Measurements from ENCODE around the gene NR5A1. TPM values are rescaled to one million over a fixed set of nuclear protein-coding genes. Genes with fewer than 3 reads are reported as not detected.

The NR5A1 gene
- total RNA-seq, 4 donors from 2014 or later: not detected

DNA sequence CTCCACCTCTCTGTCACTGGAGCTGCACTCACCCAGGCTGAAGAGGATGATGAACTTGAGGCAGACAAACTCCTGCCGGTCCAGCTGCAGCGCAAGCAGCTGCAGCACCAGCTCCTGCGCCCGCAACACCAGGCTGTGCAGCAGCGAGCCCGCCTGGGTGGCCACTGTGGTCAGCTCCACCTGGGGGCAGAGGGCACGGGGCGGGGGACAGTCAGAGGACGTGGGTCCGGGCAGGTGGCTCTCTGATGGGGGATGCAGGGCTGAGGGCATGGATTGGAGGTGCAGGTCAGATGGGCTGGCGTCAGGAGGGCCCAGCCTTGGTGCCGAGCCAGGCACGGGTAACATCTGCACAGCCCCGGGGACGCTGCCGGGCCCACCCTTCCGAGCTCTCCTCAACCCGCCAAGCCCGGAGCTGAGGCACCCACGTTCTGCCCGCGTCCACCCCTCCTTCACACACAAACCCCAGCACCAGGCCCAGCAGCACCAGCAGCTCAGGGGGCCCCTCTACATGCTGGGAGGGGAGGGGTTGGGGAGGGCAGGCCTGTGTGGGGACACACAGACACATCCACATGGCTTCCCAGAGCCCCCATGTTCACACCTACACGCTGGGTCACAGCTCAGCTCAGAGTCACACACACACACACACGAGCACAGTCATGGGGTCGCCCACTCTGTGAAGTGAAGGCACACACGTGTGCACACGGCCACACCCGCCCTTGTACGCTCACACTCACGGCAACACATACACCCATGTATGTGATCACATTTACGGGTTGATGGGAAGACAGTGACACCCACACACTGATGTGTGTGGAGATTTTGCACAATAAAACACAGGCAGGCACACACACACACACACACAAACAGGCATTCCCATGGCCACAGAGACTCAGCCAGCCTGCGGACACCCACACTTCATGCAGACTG is 15.9 kb downstream of the NR5A1 start:
- Histone ChIP-seq H3K4me3 (no peak overlapping the region), H3K9me3 (no peaks in the 10 kb centered on the region), H3K27me3 (peaks cover 63% of the 10 kb centered on the region), H3K27ac (no peak overlapping the region), H3K36me3 (no peaks in the 10 kb centered on the region), H3K4me1 (peaks cover 2% of the 10 kb centered on the region)
- TF ChIP-seq POLR2A (IDR thresholded peaks at IDR 0.05) (no peak), EP300 (IDR thresholded peaks at IDR 0.05) (no peak), POLR2AphosphoS5 (IDR thresholded peaks at IDR 0.05) (no peak)
- TF ChIP-seq, protein P1, sequence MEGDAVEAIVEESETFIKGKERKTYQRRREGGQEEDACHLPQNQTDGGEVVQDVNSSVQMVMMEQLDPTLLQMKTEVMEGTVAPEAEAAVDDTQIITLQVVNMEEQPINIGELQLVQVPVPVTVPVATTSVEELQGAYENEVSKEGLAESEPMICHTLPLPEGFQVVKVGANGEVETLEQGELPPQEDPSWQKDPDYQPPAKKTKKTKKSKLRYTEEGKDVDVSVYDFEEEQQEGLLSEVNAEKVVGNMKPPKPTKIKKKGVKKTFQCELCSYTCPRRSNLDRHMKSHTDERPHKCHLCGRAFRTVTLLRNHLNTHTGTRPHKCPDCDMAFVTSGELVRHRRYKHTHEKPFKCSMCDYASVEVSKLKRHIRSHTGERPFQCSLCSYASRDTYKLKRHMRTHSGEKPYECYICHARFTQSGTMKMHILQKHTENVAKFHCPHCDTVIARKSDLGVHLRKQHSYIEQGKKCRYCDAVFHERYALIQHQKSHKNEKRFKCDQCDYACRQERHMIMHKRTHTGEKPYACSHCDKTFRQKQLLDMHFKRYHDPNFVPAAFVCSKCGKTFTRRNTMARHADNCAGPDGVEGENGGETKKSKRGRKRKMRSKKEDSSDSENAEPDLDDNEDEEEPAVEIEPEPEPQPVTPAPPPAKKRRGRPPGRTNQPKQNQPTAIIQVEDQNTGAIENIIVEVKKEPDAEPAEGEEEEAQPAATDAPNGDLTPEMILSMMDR (IDR thresholded peaks at IDR 0.05): no peak
- DNase-seq (ENCODE audit: low spot score in 2 of 2): no peak
- WGBS: 74% methylated on average over 14 of the region's 32 CpGs

DNA sequence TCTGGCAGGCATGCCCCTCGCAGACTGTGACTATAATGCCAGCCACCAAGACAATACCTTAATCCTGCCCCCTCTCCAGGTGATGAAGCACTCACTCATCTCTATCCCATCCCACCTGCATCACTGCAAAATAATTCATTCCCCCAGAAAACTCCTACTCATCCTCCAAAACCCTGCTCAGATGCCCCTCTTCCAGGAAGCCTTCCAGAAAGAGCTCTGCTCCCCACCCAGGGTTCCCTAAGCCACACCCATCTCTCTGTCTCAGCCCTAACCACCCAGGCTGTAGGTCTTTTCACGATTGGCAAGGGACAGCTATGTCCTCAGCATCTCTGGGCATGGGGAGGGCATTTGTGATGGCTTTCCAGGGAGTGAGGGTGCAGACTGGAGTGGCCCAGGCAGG is 17.2 kb downstream of the NR5A1 start:
- H3K36me3 ChIP-seq: no peaks in the 10 kb centered on the region
- H3K9me3 ChIP-seq: no peaks in the 10 kb centered on the region
- 69% methylated on average over 2 of the region's 2 CpGs for WGBS
- no peak overlapping the region for H3K27ac ChIP-seq
- no peak for DNase-seq (ENCODE audit: low spot score in 2 of 2)
- H3K4me1 ChIP-seq: peaks cover 2% of the 10 kb centered on the region
- TF ChIP-seq POLR2A (IDR thresholded peaks at IDR 0.05) (no peak), POLR2AphosphoS5 (IDR thresholded peaks at IDR 0.05) (no peak), EP300 (IDR thresholded peaks at IDR 0.05) (no peak)
- TF ChIP-seq, protein P1 (IDR thresholded peaks at IDR 0.05): no peak
- H3K4me3 ChIP-seq: no peak overlapping the region
- peaks cover 73% of the 10 kb centered on the region for H3K27me3 ChIP-seq

DNA sequence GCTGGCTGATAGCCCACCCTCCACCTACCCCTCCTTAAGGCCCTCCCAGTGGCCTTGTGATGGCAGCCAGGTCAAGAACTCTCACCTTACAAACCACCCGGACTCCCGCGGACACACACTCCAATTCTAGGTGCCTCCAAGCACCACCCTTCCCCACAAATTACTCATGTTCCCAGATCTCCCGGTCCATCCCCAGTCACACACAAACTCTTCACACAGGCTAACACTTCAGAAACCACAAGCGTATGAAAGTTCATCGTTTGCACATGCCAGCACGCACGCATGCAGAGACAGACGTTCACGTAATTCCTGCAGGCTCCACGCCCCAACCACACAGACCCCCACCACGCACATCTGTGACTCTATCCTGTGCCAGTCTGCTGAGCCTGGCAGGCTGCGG is 18.0 kb downstream of the NR5A1 start:
- DNase-seq (ENCODE audit: low spot score in 2 of 2): no peak
- H3K4me1 ChIP-seq: peaks cover 2% of the 10 kb centered on the region

DNA sequence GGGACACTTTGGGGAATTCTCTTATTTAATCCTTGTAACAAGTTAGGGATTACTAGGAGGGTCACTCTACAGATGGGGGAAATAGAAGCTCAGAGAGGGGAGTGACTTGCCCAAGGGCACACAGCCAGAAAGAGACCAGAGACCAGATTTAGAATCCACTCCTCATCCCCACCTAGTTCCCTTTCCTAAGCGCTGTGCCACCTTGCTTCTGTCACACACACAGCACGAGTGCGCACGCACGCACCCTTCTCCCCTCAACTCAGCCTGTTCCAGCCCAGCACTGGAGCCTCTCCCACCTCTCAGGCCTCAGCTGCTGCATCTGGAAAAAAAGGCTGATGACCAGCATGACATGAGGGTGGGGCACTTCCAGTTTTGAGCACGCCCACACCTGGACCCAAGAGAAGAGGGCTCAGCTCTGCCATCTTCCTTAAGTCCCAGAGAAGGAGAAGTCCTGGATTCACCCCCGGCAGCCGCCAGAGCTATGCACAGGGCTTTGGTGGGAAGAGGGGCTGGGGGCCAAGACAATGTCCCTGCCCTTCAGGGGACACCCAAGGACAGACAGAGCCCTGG is 18.5 kb downstream of the NR5A1 start:
- H3K4me3 ChIP-seq: no peak overlapping the region
- TF ChIP-seq POLR2A (IDR thresholded peaks at IDR 0.05) (no peak), EP300 (IDR thresholded peaks at IDR 0.05) (no peak)
- TF ChIP-seq, protein P1 (IDR thresholded peaks at IDR 0.05): no peak
- no peak overlapping the region for H3K27ac ChIP-seq
- no peak for DNase-seq (ENCODE audit: low spot score in 2 of 2)
- no peaks in the 10 kb centered on the region for H3K36me3 ChIP-seq
- 89% methylated on average over 8 of the region's 8 CpGs for WGBS
- H3K4me1 ChIP-seq: peaks cover 2% of the 10 kb centered on the region
- H3K9me3 ChIP-seq: no peaks in the 10 kb centered on the region
- peaks cover 74% of the 10 kb centered on the region for H3K27me3 ChIP-seq

More for the DNA sequence above, 18.0 kb downstream of the NR5A1 start:
- no peaks in the 10 kb centered on the region for H3K36me3 ChIP-seq
- 61% methylated on average over 9 of the region's 13 CpGs for WGBS
- H3K27ac ChIP-seq: no peak overlapping the region
- no peaks in the 10 kb centered on the region for H3K9me3 ChIP-seq
- peaks cover 69% of the 10 kb centered on the region for H3K27me3 ChIP-seq
- TF ChIP-seq POLR2AphosphoS5 (IDR thresholded peaks at IDR 0.05) (no peak), EP300 (IDR thresholded peaks at IDR 0.05) (no peak), POLR2A (IDR thresholded peaks at IDR 0.05) (no peak)
- TF ChIP-seq, protein P1 (IDR thresholded peaks at IDR 0.05): no peak
- no peak overlapping the region for H3K4me3 ChIP-seq

All from suprapubic skin (tissue), 4 donors.